K562 (cell line): Measurements from ENCODE around the gene CIB2.

ENCODE experiments used
- CTCF ChIP-seq, 3 experiments: IDR thresholded peaks in 2 of 3; conservative IDR thresholded peaks in 1 of 3; 2 replicates each; pipeline ENCODE4 v1.5.1; 2011 to 2012; ENCODE audit warnings: low read length in 3 of 3, mild to moderate bottlenecking in 3 of 3, control low read depth in 2 of 3, improper control_type of control experiment in 1 of 3, inconsistent platforms in 1 of 3, low read depth in 1 of 3, mixed read lengths in 1 of 3, moderate library complexity in 1 of 3; ENCODE audit not compliant: insufficient read depth in 2 of 3
- ELK1 ChIP-seq: sonication (generic); formaldehyde crosslinking; IDR thresholded peaks from 2 replicates; pipeline ENCODE4 v1.8.1; 2022; ENCODE audit warnings: missing genetic modification reagents
- ESRRA ChIP-seq: fragments of 450-650 bp; IDR thresholded peaks from 2 replicates; pipeline ENCODE4 v1.6.1; 2014; ENCODE audit warnings: low read depth, mild to moderate bottlenecking, moderate library complexity, borderline replicate concordance
- ILF3 ChIP-seq: fragments of 450-650 bp; IDR thresholded peaks from 2 replicates; pipeline ENCODE4 v1.6.1; 2018; ENCODE audit warnings: antibody characterized with exemption, mild to moderate bottlenecking, moderate library complexity, borderline replicate concordance
- KDM5B ChIP-seq: fragments of 200-600 bp; sonication (generic); IDR thresholded peaks from 2 replicates; pipeline ENCODE4 v1.6.1; 2012; ENCODE audit warnings: low read depth, mild to moderate bottlenecking, moderate library complexity, low read length, control low read depth, inconsistent platforms; ENCODE audit not compliant: insufficient replicate concordance
- POLR2A ChIP-seq: fragments of 450-650 bp; conservative IDR thresholded peaks from 2 replicates; pipeline ENCODE4 v1.6.1; 2016
- RAD21 ChIP-seq, 2 experiments: fragments of 250-450 bp in 1 of 2; fragments of 450-650 bp in 1 of 2; sonication (Bioruptor Pico) in 1 of 2; formaldehyde crosslinking in 1 of 2; IDR thresholded peaks in 1 of 2; conservative IDR thresholded peaks in 1 of 2; 2 replicates each; pipeline versions ENCODE4 v1.4.0 to v1.8.0; 2020 to 2022; ENCODE audit warnings: mild to moderate bottlenecking in 2 of 2, moderate library complexity in 1 of 2
- RB1 ChIP-seq: fragments of 450-650 bp; IDR thresholded peaks from 2 replicates; pipeline ENCODE4 v1.6.1; 2017; ENCODE audit warnings: low read depth, mild to moderate bottlenecking
- REST ChIP-seq, 2 experiments: fragments of 450-650 bp; formaldehyde crosslinking in 1 of 2; IDR thresholded peaks; 2 replicates each; pipeline versions ENCODE4 v1.4.0 to v1.6.1; 2014 to 2020; ENCODE audit warnings: mild to moderate bottlenecking in 2 of 2, borderline replicate concordance in 1 of 2, low read depth in 1 of 2
- ZBTB33 ChIP-seq: sonication (generic); formaldehyde crosslinking; IDR thresholded peaks from 2 replicates; pipeline ENCODE4 v1.8.1; 2023; ENCODE audit warnings: mild to moderate bottlenecking, missing genetic modification reagents
- ZBTB8A ChIP-seq: fragments of 450-650 bp; IDR thresholded peaks from 2 replicates; pipeline ENCODE4 v1.6.1; 2018; ENCODE audit warnings: mild to moderate bottlenecking, moderate library complexity; ENCODE audit not compliant: partially characterized antibody
- ZNF124 ChIP-seq: sonication (generic); formaldehyde crosslinking; IDR thresholded peaks from 2 replicates; pipeline ENCODE4 v1.8.1; 2022; ENCODE audit warnings: missing genetic modification reagents

- TF ChIP-seq ELK1 (CRISPR knock-in tag), result no peak
- no peak for TF ChIP-seq REST (IDR thresholded peaks at IDR 0.05; ENCODE audit: borderline replicate concordance)
- TF ChIP-seq REST (CRISPR knock-in tag; IDR thresholded peaks at IDR 0.05; ENCODE audit: low read depth), result no peak
- TF ChIP-seq CTCF (IDR thresholded peaks at IDR 0.05 in 2 of 3, conservative IDR thresholded peaks at IDR 0.05 in 1 of 3; ENCODE audit: insufficient read depth in 2 of 3, low read depth in 1 of 3, low read length in 3 of 3), result no peak
- no peak for TF ChIP-seq ZBTB33 (CRISPR knock-in tag)
- TF ChIP-seq ESRRA, result no peak
- TF ChIP-seq ILF3, result no peak
- TF ChIP-seq RAD21 (CRISPR knock-in tag; conservative IDR thresholded peaks at IDR 0.05 in 1 of 2, IDR thresholded peaks at IDR 0.05 in 1 of 2), result no peak
- TF ChIP-seq KDM5B, result no peak
- TF ChIP-seq ZNF124 (CRISPR knock-in tag), result no peak
- no peak for TF ChIP-seq RB1
- no peak for TF ChIP-seq POLR2A
- no peak for TF ChIP-seq ZBTB8A
These were observed 73.4 kb downstream of the CIB2 start for GRCh38 chr15:78057803-78058202.
